ENCODE results near the gene P3H2.

P3H2 gene

GRCh38 chr3:189947948-189948723 is 172.6 kb downstream of the P3H2 start:
- DNase-seq (ENCODE audit: low read depth in 4 of 4, low spot score in 1 of 4) = no peak

- no peak for DNase-seq (ENCODE audit: low read depth in 4 of 4, low spot score in 1 of 4)
Measured at GRCh38 chr3:189947068-189947467, 173.6 kb downstream of the P3H2 start.

- no peak for DNase-seq (ENCODE audit: low read depth in 4 of 4, low spot score in 1 of 4)
Measured at GRCh38 chr3:189945935-189946709, 174.6 kb downstream of the P3H2 start.

- DNase-seq (ENCODE audit: low read depth in 4 of 4, low spot score in 1 of 4) = no peak
Measured at GRCh38 chr3:189944285-189945145, 176.2 kb downstream of the P3H2 start.

GRCh38 chr3:189942948-189943347 is 177.7 kb downstream of the P3H2 start:
- DNase-seq (ENCODE audit: low read depth in 4 of 4, low spot score in 1 of 4) = no peak

- no peak for DNase-seq (ENCODE audit: low read depth in 4 of 4, low spot score in 1 of 4)
Measured at GRCh38 chr3:189941679-189942078, 179.0 kb downstream of the P3H2 start.

GRCh38 chr3:189941125-189941524 is 179.6 kb downstream of the P3H2 start:
- no peak for DNase-seq (ENCODE audit: low read depth in 4 of 4, low spot score in 1 of 4)

- no peak for DNase-seq (ENCODE audit: low read depth in 4 of 4, low spot score in 1 of 4)
Measured at GRCh38 chr3:189937302-189938127, 183.2 kb downstream of the P3H2 start.

- DNase-seq (ENCODE audit: low read depth in 4 of 4, low spot score in 1 of 4) = no peak
Measured at GRCh38 chr3:189936201-189936945, 184.3 kb downstream of the P3H2 start.

- DNase-seq (ENCODE audit: low read depth in 4 of 4, low spot score in 1 of 4) = no peak
Measured at GRCh38 chr3:189927975-189928895, 192.5 kb downstream of the P3H2 start.

- no peak for DNase-seq (ENCODE audit: low read depth in 4 of 4, low spot score in 1 of 4)
Measured at GRCh38 chr3:189921770-189922169, 198.9 kb downstream of the P3H2 start.

- peak in 1 of 4 experiments; percentile 3 for DNase-seq (ENCODE audit: low read depth in 4 of 4, low spot score in 1 of 4)
Measured at GRCh38 chr3:189914799-189915198, 205.9 kb downstream of the P3H2 start.

GRCh38 chr3:189911001-189911400 is 209.7 kb downstream of the P3H2 start:
- no peak for DNase-seq (ENCODE audit: low read depth in 4 of 4, low spot score in 1 of 4)

GRCh38 chr3:189909573-189909972 is 211.1 kb downstream of the P3H2 start:
- no peak for DNase-seq (ENCODE audit: low read depth in 4 of 4, low spot score in 1 of 4)

GRCh38 chr3:189909139-189909538 is 211.6 kb downstream of the P3H2 start:
- no peak for DNase-seq (ENCODE audit: low read depth in 4 of 4, low spot score in 1 of 4)

- no peak for DNase-seq (ENCODE audit: low read depth in 4 of 4, low spot score in 1 of 4)
Measured at GRCh38 chr3:189908646-189909045, 212.1 kb downstream of the P3H2 start.

- no peak for DNase-seq (ENCODE audit: low read depth in 4 of 4, low spot score in 1 of 4)
Measured at GRCh38 chr3:189907803-189908202, 212.9 kb downstream of the P3H2 start.

Data from stimulated activated CD4-positive, alpha-beta T cell treated with anti-CD3 and anti-CD28 coated beads, Interleukin-1b, Interleukin-23, amount 100 ng/mL, for 24 hours (primary cell).